Measurements from ENCODE around the gene TBCCD1.

Gene TBCCD1

DNA sequence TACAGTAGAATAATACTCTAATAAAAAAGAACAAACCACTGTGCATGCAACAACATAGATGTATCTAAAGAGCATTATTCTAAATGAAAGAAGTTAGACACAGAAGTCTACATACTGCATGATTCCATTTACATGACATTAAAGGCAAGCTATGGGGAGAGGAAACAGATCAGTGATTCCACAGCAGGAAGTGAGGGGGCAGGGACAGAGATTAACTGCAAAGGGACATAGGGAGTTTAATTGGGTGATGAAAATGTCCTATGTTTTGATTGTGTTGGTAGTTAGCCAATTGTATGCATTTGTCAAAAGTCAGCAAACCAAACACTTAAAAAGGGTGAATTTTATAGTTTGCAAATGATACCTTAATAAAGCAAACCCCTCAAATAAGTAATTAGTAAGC is 36.7 kb downstream of the TBCCD1 start:
- in situ Hi-C loops (cut with MboI; ENCODE audit: low pct_unique_long_range_greater_than_20kb, low sequenced_read_pairs, unreplicated experiment), result no loop called here
- TF ChIP-seq, protein P1, sequence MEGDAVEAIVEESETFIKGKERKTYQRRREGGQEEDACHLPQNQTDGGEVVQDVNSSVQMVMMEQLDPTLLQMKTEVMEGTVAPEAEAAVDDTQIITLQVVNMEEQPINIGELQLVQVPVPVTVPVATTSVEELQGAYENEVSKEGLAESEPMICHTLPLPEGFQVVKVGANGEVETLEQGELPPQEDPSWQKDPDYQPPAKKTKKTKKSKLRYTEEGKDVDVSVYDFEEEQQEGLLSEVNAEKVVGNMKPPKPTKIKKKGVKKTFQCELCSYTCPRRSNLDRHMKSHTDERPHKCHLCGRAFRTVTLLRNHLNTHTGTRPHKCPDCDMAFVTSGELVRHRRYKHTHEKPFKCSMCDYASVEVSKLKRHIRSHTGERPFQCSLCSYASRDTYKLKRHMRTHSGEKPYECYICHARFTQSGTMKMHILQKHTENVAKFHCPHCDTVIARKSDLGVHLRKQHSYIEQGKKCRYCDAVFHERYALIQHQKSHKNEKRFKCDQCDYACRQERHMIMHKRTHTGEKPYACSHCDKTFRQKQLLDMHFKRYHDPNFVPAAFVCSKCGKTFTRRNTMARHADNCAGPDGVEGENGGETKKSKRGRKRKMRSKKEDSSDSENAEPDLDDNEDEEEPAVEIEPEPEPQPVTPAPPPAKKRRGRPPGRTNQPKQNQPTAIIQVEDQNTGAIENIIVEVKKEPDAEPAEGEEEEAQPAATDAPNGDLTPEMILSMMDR (IDR thresholded peaks at IDR 0.05; ENCODE audit: extremely low read depth, insufficient read depth, missing control alignments), result no peak
- DNase-seq (ENCODE audit: low spot score), result no peak

DNA sequence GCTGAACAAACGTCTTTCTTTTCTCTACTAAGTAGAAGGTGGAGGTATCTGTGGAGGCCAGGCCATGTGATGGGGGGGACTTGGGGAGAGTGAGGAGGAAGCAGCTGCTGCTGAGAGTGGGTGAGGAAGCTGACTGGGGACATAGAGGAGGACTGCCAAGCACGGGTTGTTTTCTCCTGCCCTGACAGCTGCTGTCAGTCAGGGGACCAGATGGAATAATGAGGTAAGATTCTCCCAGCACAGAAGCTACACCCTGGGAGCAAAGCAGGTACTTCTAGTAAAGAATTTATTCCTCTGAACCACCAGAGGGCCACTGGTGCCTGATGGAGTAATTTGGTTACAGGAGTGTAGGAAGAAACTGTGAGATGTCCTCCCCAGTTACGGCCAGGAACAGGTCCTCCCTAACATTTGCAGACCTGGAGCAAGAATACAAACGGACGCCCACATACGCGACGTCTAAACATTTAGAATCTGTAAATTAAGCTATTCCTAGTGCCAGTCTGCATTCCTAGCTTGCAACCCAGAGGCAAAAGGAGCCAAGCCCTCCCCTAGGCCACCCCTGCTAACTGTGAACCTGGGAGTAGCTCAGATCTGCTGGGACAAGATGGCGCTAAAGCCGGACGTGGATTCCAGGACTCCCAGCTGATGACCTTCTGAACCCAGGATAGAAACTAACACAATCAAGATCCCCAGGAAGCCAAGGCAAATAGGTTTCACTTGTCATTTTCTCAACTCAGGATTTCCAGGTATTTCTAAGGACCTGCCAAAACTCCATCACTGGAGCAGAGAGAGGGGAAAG is 37.7 kb downstream of the TBCCD1 start:
- TF ChIP-seq, protein P1 (IDR thresholded peaks at IDR 0.05; ENCODE audit: extremely low read depth, insufficient read depth, missing control alignments), result peak; percentile 16
- in situ Hi-C loops (cut with MboI; ENCODE audit: low pct_unique_long_range_greater_than_20kb, low sequenced_read_pairs, unreplicated experiment), result no loop called here
- DNase-seq (ENCODE audit: low spot score), result no peak

DNA sequence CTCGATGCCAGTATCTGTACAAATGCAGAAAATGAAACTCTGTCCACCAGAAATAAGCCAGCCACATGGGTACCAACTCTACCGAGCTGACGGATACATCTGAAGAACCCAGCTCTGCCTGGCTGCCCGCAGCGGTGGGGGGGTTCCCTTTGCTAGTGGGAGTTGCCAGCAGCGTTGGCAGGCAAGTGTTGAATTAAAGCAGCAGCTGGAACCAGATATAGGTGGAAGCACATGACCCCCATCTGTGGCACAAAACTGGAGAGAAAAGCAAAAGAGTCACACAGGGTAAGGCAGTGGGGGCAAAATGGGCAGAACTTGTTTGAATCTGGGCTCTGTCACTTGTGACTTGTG is 40.9 kb downstream of the TBCCD1 start:
- TF ChIP-seq, protein P1 (IDR thresholded peaks at IDR 0.05; ENCODE audit: extremely low read depth, insufficient read depth, missing control alignments), result no peak
- in situ Hi-C loops (cut with MboI; ENCODE audit: low pct_unique_long_range_greater_than_20kb, low sequenced_read_pairs, unreplicated experiment), result no loop called here

DNA sequence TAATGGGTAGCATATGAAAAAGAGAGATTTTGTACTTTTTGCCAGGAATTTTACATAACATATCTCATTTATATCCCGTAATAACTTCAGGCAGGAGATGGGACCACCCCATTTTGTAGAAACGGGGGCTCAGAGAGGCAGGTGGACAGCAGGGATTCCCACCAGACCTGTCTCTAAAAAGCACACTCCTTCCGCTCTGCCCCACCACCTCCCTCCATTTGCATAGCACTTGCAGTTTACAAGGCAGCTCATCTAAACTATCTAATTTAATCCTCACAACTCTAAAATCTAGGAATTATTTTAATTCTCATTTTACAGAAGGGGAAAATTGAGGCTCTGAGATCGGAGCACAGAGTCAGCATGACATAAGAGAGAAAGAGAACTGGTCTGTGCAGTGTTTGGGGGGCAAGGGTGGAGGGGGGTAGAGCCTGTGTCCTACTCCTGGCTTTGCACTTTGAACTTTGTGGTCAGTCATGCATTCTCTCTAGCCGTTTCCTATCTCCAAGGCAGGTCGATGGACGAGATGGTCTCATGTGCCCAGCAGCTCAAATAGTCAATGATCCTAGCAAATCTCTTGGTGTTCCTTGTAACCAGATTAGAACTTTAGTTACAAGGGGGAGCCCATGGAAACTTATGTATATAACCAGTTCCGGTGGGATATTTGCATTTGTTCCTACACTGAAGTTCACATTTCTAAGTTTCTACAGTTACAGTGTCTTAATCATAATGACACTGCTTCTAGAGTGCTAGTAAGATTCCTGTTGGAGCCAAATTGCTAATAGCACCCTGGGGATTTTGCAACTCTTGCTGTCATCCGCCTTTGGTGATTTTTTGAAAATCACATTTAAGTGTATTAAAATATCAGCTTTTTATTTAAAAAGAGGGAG is 41.5 kb downstream of the TBCCD1 start:
- in situ Hi-C loops (cut with MboI; ENCODE audit: low pct_unique_long_range_greater_than_20kb, low sequenced_read_pairs, unreplicated experiment), result no loop called here
- no peak for DNase-seq (ENCODE audit: low spot score)
- TF ChIP-seq, protein P1 (IDR thresholded peaks at IDR 0.05; ENCODE audit: extremely low read depth, insufficient read depth, missing control alignments), result no peak

More for the DNA sequence above, 40.9 kb downstream of the TBCCD1 start:
- DNase-seq (ENCODE audit: low spot score), result no peak

DNA sequence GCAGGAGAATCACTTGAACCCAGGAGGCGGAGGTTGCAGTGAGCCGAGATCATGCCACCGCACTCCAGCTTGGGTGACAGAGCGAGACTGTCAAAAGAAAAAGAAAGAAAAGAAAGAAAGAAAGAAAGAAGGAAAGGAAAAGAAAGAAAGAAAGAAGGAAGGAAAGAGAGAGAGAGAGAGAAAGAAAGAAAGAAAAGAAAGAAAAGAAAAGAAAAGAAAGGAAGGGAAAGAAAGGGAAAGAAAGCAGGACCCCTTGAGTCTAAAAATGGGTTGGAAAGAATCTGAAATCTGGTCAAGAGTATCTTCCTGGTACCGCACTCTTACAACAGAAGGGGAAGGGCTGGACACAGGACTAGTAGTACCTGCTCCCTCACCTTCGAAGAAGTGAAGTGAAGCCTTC is 42.5 kb downstream of the TBCCD1 start:
- no peak for DNase-seq (ENCODE audit: low spot score)
- in situ Hi-C loops (cut with MboI; ENCODE audit: low pct_unique_long_range_greater_than_20kb, low sequenced_read_pairs, unreplicated experiment), result no loop called here
- TF ChIP-seq, protein P1 (IDR thresholded peaks at IDR 0.05; ENCODE audit: extremely low read depth, insufficient read depth, missing control alignments), result no peak

DNA sequence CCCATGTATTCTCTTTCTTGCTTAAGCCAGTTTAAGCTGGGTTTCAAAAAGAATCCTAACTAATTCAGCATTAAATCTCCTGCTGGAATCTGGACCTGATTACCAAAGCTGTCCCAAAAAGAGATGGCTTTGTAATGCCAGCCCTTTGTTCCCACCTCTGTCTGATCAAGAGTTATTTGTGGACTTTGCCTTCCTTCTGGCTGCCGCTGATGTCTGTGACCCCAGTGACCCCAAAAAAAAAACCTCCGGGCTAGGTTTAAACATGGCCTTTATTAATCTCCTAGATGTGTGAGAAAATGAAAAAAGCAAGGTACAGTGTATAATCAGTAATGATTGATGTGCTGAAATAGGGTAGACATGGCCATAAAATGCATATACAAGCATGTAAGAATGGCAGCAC is 43.7 kb downstream of the TBCCD1 start:
- DNase-seq (ENCODE audit: low spot score), result no peak

More for the DNA sequence above, 43.7 kb downstream of the TBCCD1 start:
- TF ChIP-seq, protein P1 (IDR thresholded peaks at IDR 0.05; ENCODE audit: extremely low read depth, insufficient read depth, missing control alignments), result no peak
- in situ Hi-C loops (cut with MboI; ENCODE audit: low pct_unique_long_range_greater_than_20kb, low sequenced_read_pairs, unreplicated experiment), result no loop called here
